DMS53 treated with DMSO at 0.1 percent for 48 hours (cell line): ENCODE measurements around the gene SLC25A26.

Source experiments
- DNase-seq: peaks from one replicate; lab custom pipeline; 2025; ENCODE audit not compliant: unreplicated experiment; lab: John Stamatoyannopoulos, UW

The SLC25A26 gene

GRCh38 chr3:66314455-66314854 is 93.7 kb downstream of the SLC25A26 start:
- no peak for DNase-seq

GRCh38 chr3:66317750-66318376 is 97.1 kb downstream of the SLC25A26 start:
- DNase-seq = no peak

- DNase-seq = no peak
Observed at GRCh38 chr3:66320390-66320789, 99.6 kb downstream of the SLC25A26 start.

GRCh38 chr3:66322436-66322835 is 101.6 kb downstream of the SLC25A26 start:
- DNase-seq = no peak

- DNase-seq = no peak
Observed at GRCh38 chr3:66326340-66326739, 105.5 kb downstream of the SLC25A26 start.

GRCh38 chr3:66335671-66336070 is 114.9 kb downstream of the SLC25A26 start:
- no peak for DNase-seq

GRCh38 chr3:66336333-66336766 is 115.5 kb downstream of the SLC25A26 start:
- DNase-seq = no peak

GRCh38 chr3:66338927-66339326 is 118.1 kb downstream of the SLC25A26 start:
- DNase-seq = no peak

GRCh38 chr3:66342717-66343356 is 122.0 kb downstream of the SLC25A26 start:
- no peak for DNase-seq

GRCh38 chr3:66344391-66344811 is 123.6 kb downstream of the SLC25A26 start:
- no peak for DNase-seq

- DNase-seq = no peak
Observed at GRCh38 chr3:66344848-66345578, 124.2 kb downstream of the SLC25A26 start.

GRCh38 chr3:66348704-66349103 is 127.9 kb downstream of the SLC25A26 start:
- DNase-seq = no peak

GRCh38 chr3:66350601-66351000 is 129.8 kb downstream of the SLC25A26 start:
- no peak for DNase-seq

GRCh38 chr3:66353039-66353438 is 132.2 kb downstream of the SLC25A26 start:
- no peak for DNase-seq

- no peak for DNase-seq
Observed at GRCh38 chr3:66353530-66353929, 132.7 kb downstream of the SLC25A26 start.

- no peak for DNase-seq
Observed at GRCh38 chr3:66354001-66354400, 133.2 kb downstream of the SLC25A26 start.

GRCh38 chr3:66355394-66355793 is 134.6 kb downstream of the SLC25A26 start:
- DNase-seq = no peak

GRCh38 chr3:66355997-66356396 is 135.2 kb downstream of the SLC25A26 start:
- no peak for DNase-seq

- no peak for DNase-seq
Observed at GRCh38 chr3:66361356-66361755, 140.6 kb downstream of the SLC25A26 start.

GRCh38 chr3:66362541-66362941 is 141.7 kb downstream of the SLC25A26 start:
- no peak for DNase-seq

GRCh38 chr3:66363148-66363547 is 142.3 kb downstream of the SLC25A26 start:
- no peak for DNase-seq

- no peak for DNase-seq
Observed at GRCh38 chr3:66365080-66365479, 144.3 kb downstream of the SLC25A26 start.
